Spleen (tissue), 7 donors: ENCODE data around the gene TNRC18.

Experiments used
- CTCF ChIP-seq, 11 experiments: fragments of 200-600 bp in 7 of 11; fragments of 450-650 bp in 4 of 11; sonication (generic) in 4 of 11; IDR thresholded peaks in 8 of 11; conservative IDR thresholded peaks in 3 of 11; 1 replicate in 7 of 11; 2 replicates in 4 of 11; pipeline versions ENCODE4 v1.4.0 to v1.8.0; 2016 to 2021; ENCODE audit warnings: antibody characterized with exemption in 11 of 11, inconsistent platforms in 4 of 11, mild to moderate bottlenecking in 1 of 11
- POLR2A ChIP-seq, 3 donors: fragments of 450-650 bp; IDR thresholded peaks; one replicate each; pipeline ENCODE4 v1.5.1; 2017; ENCODE audit warnings: antibody characterized with exemption in 3 of 3, mild to moderate bottlenecking in 1 of 3
- donor health status: DM: no; HTN: no; CAD: no; lungs with moderate emphysema.
- donor health status: DM: no; HTN: no; CAD: no.
- donor health status: DM: no; HTN: no; CAD: no.

- TF ChIP-seq CTCF (IDR thresholded peaks at IDR 0.05 in 8 of 11, conservative IDR thresholded peaks at IDR 0.05 in 3 of 11) (no peak), POLR2A (IDR thresholded peaks at IDR 0.05) (no peak)
Observed at GRCh38 chr7:5419539-5420066, 4.0 kb downstream of the TNRC18 start.
